ENCODE measurements around the gene TLK2. TPM values are rescaled to one million over a fixed set of nuclear protein-coding genes. Genes with fewer than 3 reads are reported as not detected.
"Not testable (repeated sequence)": the region's sequence is repeated elsewhere in the genome, so short reads cannot be mapped to it uniquely, and the experiment has no call there.

TLK2 gene
- total RNA-seq, 2 experiments from 2014 or later: 27.1 to 29.5 TPM

GRCh38 chr17:62573480-62574117 lies 95.0 kb downstream of the TLK2 start:
- H3K27ac Mint-ChIP-seq: no peak overlapping the region
- H3K4me3 Mint-ChIP-seq: no peak overlapping the region
- intact Hi-C loops (cut with micrococcal nuclease): no loop called here
- peaks cover 22% of the 10 kb centered on the region for H3K36me3 Mint-ChIP-seq (ENCODE audit: low read depth)
- no peaks in the 10 kb centered on the region for H3K27me3 Mint-ChIP-seq (ENCODE audit: low read depth)
- no peaks in the 10 kb centered on the region for H3K9me3 Mint-ChIP-seq
- peaks cover 5% of the 10 kb centered on the region for H3K4me1 Mint-ChIP-seq (ENCODE audit: low read depth)
- CTCF ChIA-PET: no interaction called here
- no peak for DNase-seq

GRCh38 chr17:62576382-62576781 lies 97.8 kb downstream of the TLK2 start:
- peaks cover 7% of the 10 kb centered on the region for H3K4me1 Mint-ChIP-seq (ENCODE audit: low read depth)
- H3K9me3 Mint-ChIP-seq: no peaks in the 10 kb centered on the region
- no peaks in the 10 kb centered on the region for H3K27me3 Mint-ChIP-seq (ENCODE audit: low read depth)
- DNase-seq: no peak
- peaks cover 19% of the 10 kb centered on the region for H3K36me3 Mint-ChIP-seq (ENCODE audit: low read depth)
- CTCF ChIA-PET: no interaction called here
- no peak overlapping the region for H3K4me3 Mint-ChIP-seq
- H3K27ac Mint-ChIP-seq: no peak overlapping the region
- intact Hi-C loops (cut with micrococcal nuclease): no loop called here

- DNase-seq: no peak
- Mint-ChIP-seq H3K27ac (no peak overlapping the region), H3K36me3 (ENCODE audit: low read depth) (peaks cover 18% of the 10 kb centered on the region), H3K4me3 (no peak overlapping the region), H3K9me3 (no peaks in the 10 kb centered on the region), H3K4me1 (ENCODE audit: low read depth) (peaks cover 9% of the 10 kb centered on the region), H3K27me3 (ENCODE audit: low read depth) (no peaks in the 10 kb centered on the region)
- CTCF ChIA-PET: interaction anchor here (1.0 kb wide), 1 partner anchor 26 kb away, joined by 5 read pairs; no protein-coding TSS in a partner anchor
- intact Hi-C loops (cut with micrococcal nuclease): no loop called here
Observed at GRCh38 chr17:62578757-62579487, 100.3 kb downstream of the TLK2 start.

- Mint-ChIP-seq H3K27ac (no peak overlapping the region), H3K4me1 (ENCODE audit: low read depth) (peaks cover 9% of the 10 kb centered on the region), H3K27me3 (ENCODE audit: low read depth) (no peaks in the 10 kb centered on the region), H3K9me3 (no peaks in the 10 kb centered on the region), H3K4me3 (no peak overlapping the region), H3K36me3 (ENCODE audit: low read depth) (peaks cover 13% of the 10 kb centered on the region)
- DNase-seq: no peak
- CTCF ChIA-PET: no interaction called here
- intact Hi-C loops (cut with micrococcal nuclease): no loop called here
Observed at GRCh38 chr17:62580947-62581346, 102.3 kb downstream of the TLK2 start.

GRCh38 chr17:62581764-62582163 lies 103.1 kb downstream of the TLK2 start:
- intact Hi-C loops (cut with micrococcal nuclease): no loop called here
- CTCF ChIA-PET: no interaction called here
- Mint-ChIP-seq H3K27ac (no peak overlapping the region), H3K36me3 (ENCODE audit: low read depth) (peaks cover 8% of the 10 kb centered on the region), H3K9me3 (no peaks in the 10 kb centered on the region), H3K27me3 (ENCODE audit: low read depth) (no peaks in the 10 kb centered on the region), H3K4me1 (ENCODE audit: low read depth) (peaks cover 9% of the 10 kb centered on the region), H3K4me3 (no peak overlapping the region)
- DNase-seq: no peak

- H3K36me3 Mint-ChIP-seq (ENCODE audit: low read depth): peaks cover 16% of the 10 kb centered on the region
- no peaks in the 10 kb centered on the region for H3K27me3 Mint-ChIP-seq (ENCODE audit: low read depth)
- intact Hi-C loops (cut with micrococcal nuclease): no loop called here
- no peaks in the 10 kb centered on the region for H3K9me3 Mint-ChIP-seq
- no peak for DNase-seq
- H3K27ac Mint-ChIP-seq: no peak overlapping the region
- CTCF ChIA-PET: interaction anchor here (0.5 to 0.6 kb wide), 2 partner anchors 19 to 1154 kb away, joined by 3 to 4 read pairs; no protein-coding TSS in a partner anchor
- H3K4me3 Mint-ChIP-seq: no peak overlapping the region
- peaks cover 2% of the 10 kb centered on the region for H3K4me1 Mint-ChIP-seq (ENCODE audit: low read depth)
Observed at GRCh38 chr17:62587554-62587953, 108.9 kb downstream of the TLK2 start.

GRCh38 chr17:62588109-62588508 lies 109.5 kb downstream of the TLK2 start:
- peaks cover 14% of the 10 kb centered on the region for H3K36me3 Mint-ChIP-seq (ENCODE audit: low read depth)
- H3K27me3 Mint-ChIP-seq (ENCODE audit: low read depth): no peaks in the 10 kb centered on the region
- H3K27ac Mint-ChIP-seq: no peak overlapping the region
- H3K9me3 Mint-ChIP-seq: no peaks in the 10 kb centered on the region
- no peak overlapping the region for H3K4me3 Mint-ChIP-seq
- intact Hi-C loops (cut with micrococcal nuclease): no loop called here
- DNase-seq: no peak
- H3K4me1 Mint-ChIP-seq (ENCODE audit: low read depth): no peaks in the 10 kb centered on the region
- CTCF ChIA-PET: interaction anchor here (0.5 to 0.6 kb wide), 2 partner anchors 20 to 1153 kb away, joined by 3 to 4 read pairs; no protein-coding TSS in a partner anchor

GRCh38 chr17:62591333-62591732 lies 112.7 kb downstream of the TLK2 start:
- no peaks in the 10 kb centered on the region for H3K4me1 Mint-ChIP-seq (ENCODE audit: low read depth)
- H3K36me3 Mint-ChIP-seq (ENCODE audit: low read depth): peaks cover 22% of the 10 kb centered on the region
- intact Hi-C loops (cut with micrococcal nuclease): no loop called here

GRCh38 chr17:62591822-62592221 lies 113.2 kb downstream of the TLK2 start:
- DNase-seq; H3K4me3 Mint-ChIP-seq; H3K27ac Mint-ChIP-seq; CTCF ChIA-PET; H3K9me3 Mint-ChIP-seq; H3K4me1 Mint-ChIP-seq (ENCODE audit: low read depth); H3K27me3 Mint-ChIP-seq (ENCODE audit: low read depth): not testable (repeated sequence)
- H3K36me3 Mint-ChIP-seq (ENCODE audit: low read depth): peaks cover 26% of the 10 kb centered on the region
- intact Hi-C loops (cut with micrococcal nuclease): loop anchor here (1.0 kb wide), 1 partner anchor 169 kb away; the partner anchor contains the start of gene METTL2A

More at GRCh38 chr17:62591333-62591732, 112.7 kb downstream of the TLK2 start:
- Mint-ChIP-seq H3K9me3 (no peaks in the 10 kb centered on the region), H3K27ac (no peak overlapping the region), H3K27me3 (ENCODE audit: low read depth) (no peaks in the 10 kb centered on the region), H3K4me3 (no peak overlapping the region)
- DNase-seq: no peak
- CTCF ChIA-PET: no interaction called here

- Mint-ChIP-seq H3K27ac (no peak overlapping the region), H3K9me3 (no peaks in the 10 kb centered on the region), H3K27me3 (ENCODE audit: low read depth) (no peaks in the 10 kb centered on the region), H3K36me3 (ENCODE audit: low read depth) (peaks cover 30% of the 10 kb centered on the region), H3K4me1 (ENCODE audit: low read depth) (no peaks in the 10 kb centered on the region), H3K4me3 (no peak overlapping the region)
- no peak for DNase-seq
- CTCF ChIA-PET: interaction anchor here (0.7 kb wide), 1 partner anchor 150 kb away, joined by 5 read pairs; no protein-coding TSS in a partner anchor
- intact Hi-C loops (cut with micrococcal nuclease): loop anchor here (1.0 kb wide), 1 partner anchor 169 kb away; the partner anchor contains the start of gene METTL2A
Observed at GRCh38 chr17:62592341-62593099, 113.9 kb downstream of the TLK2 start.

- no peak for DNase-seq
- Mint-ChIP-seq H3K9me3 (no peaks in the 10 kb centered on the region), H3K27ac (no peak overlapping the region), H3K4me1 (ENCODE audit: low read depth) (no peaks in the 10 kb centered on the region), H3K36me3 (ENCODE audit: low read depth) (peaks cover 35% of the 10 kb centered on the region), H3K27me3 (ENCODE audit: low read depth) (no peaks in the 10 kb centered on the region), H3K4me3 (no peak overlapping the region)
- intact Hi-C loops (cut with micrococcal nuclease): no loop called here
- CTCF ChIA-PET: no interaction called here
Observed at GRCh38 chr17:62595484-62595883, 116.9 kb downstream of the TLK2 start.

GRCh38 chr17:62596662-62597061 lies 118.0 kb downstream of the TLK2 start:
- CTCF ChIA-PET: no interaction called here

More at GRCh38 chr17:62596662-62597061, 118.0 kb downstream of the TLK2 start:
- DNase-seq: no peak
- Mint-ChIP-seq H3K27me3 (ENCODE audit: low read depth) (no peaks in the 10 kb centered on the region), H3K27ac (no peak overlapping the region), H3K9me3 (no peaks in the 10 kb centered on the region), H3K4me1 (ENCODE audit: low read depth) (no peaks in the 10 kb centered on the region), H3K36me3 (ENCODE audit: low read depth) (peaks cover 37% of the 10 kb centered on the region), H3K4me3 (no peak overlapping the region)
- intact Hi-C loops (cut with micrococcal nuclease): no loop called here

Data from activated naive CD4-positive, alpha-beta T cell treated with anti-CD3 and anti-CD28 coated beads for 36 hours (primary cell).